HCT116 (cell line): ENCODE data around the gene ZNF845.

Source experiments
- ATF3 ChIP-seq: IDR thresholded peaks from 2 replicates; pipeline ENCODE4 v1.6.1; 2012
- POLR2A ChIP-seq: IDR thresholded peaks from 2 replicates; pipeline ENCODE4 v1.7.0; 2011; ENCODE audit warnings: borderline replicate concordance; ENCODE audit not compliant: insufficient read depth, insufficient read length; ENCODE audit errors: extremely low read depth
- POLR2AphosphoS5 ChIP-seq: IDR thresholded peaks from 2 replicates; pipeline ENCODE4 v1.6.1; 2011; ENCODE audit warnings: mild to moderate bottlenecking, low read depth, low read length, moderate library complexity
- RAD21 ChIP-seq: IDR thresholded peaks from 2 replicates; pipeline ENCODE4 v1.6.1; 2012; ENCODE audit warnings: low read depth, mild to moderate bottlenecking
- SP1 ChIP-seq: IDR thresholded peaks from 2 replicates; pipeline ENCODE4 v1.6.1; 2012; ENCODE audit warnings: low read depth
- TCF7L2 ChIP-seq: IDR thresholded peaks from 2 replicates; pipeline ENCODE4 v1.7.0; 2011; ENCODE audit warnings: borderline replicate concordance, inconsistent platforms; ENCODE audit not compliant: insufficient read depth, insufficient read length; ENCODE audit errors: extremely low read depth
- TF ChIP-seq, protein P1 (sequence below), 3 experiments: fragments of 200-600 bp in 1 of 3; sonication (generic) in 1 of 3; IDR thresholded peaks in 2 of 3; conservative IDR thresholded peaks in 1 of 3; 2 replicates each; pipeline ENCODE4 v1.5.1; 2012 to 2017; ENCODE audit warnings: low read depth in 2 of 3, low read length in 2 of 3, antibody characterized with exemption in 1 of 3, borderline replicate concordance in 1 of 3, control low read depth in 1 of 3, mild to moderate bottlenecking in 1 of 3, mixed read lengths in 1 of 3, mixed run types in 1 of 3, moderate library complexity in 1 of 3; ENCODE audit not compliant: insufficient read depth in 1 of 3
- TF ChIP-seq, protein P2 (sequence below): IDR thresholded peaks from 2 replicates; pipeline ENCODE4 v1.6.1; 2012
- TF ChIP-seq, protein P3 (sequence below): IDR thresholded peaks from 2 replicates; pipeline ENCODE4 v1.6.1; 2011; ENCODE audit warnings: mild to moderate bottlenecking, low read length, moderate library complexity; ENCODE audit not compliant: insufficient replicate concordance; ENCODE audit errors: extremely low read depth

- TF ChIP-seq, protein P1, sequence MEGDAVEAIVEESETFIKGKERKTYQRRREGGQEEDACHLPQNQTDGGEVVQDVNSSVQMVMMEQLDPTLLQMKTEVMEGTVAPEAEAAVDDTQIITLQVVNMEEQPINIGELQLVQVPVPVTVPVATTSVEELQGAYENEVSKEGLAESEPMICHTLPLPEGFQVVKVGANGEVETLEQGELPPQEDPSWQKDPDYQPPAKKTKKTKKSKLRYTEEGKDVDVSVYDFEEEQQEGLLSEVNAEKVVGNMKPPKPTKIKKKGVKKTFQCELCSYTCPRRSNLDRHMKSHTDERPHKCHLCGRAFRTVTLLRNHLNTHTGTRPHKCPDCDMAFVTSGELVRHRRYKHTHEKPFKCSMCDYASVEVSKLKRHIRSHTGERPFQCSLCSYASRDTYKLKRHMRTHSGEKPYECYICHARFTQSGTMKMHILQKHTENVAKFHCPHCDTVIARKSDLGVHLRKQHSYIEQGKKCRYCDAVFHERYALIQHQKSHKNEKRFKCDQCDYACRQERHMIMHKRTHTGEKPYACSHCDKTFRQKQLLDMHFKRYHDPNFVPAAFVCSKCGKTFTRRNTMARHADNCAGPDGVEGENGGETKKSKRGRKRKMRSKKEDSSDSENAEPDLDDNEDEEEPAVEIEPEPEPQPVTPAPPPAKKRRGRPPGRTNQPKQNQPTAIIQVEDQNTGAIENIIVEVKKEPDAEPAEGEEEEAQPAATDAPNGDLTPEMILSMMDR (IDR thresholded peaks at IDR 0.05 in 2 of 3, conservative IDR thresholded peaks at IDR 0.05 in 1 of 3; ENCODE audit: borderline replicate concordance in 1 of 3, insufficient read depth in 1 of 3, low read depth in 2 of 3, low read length in 2 of 3), result no peak
- TF ChIP-seq, protein P2, sequence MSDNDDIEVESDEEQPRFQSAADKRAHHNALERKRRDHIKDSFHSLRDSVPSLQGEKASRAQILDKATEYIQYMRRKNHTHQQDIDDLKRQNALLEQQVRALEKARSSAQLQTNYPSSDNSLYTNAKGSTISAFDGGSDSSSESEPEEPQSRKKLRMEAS, result no peak
- no peak for TF ChIP-seq POLR2A
- no peak for TF ChIP-seq SP1
- no peak for TF ChIP-seq RAD21
- TF ChIP-seq, protein P3, sequence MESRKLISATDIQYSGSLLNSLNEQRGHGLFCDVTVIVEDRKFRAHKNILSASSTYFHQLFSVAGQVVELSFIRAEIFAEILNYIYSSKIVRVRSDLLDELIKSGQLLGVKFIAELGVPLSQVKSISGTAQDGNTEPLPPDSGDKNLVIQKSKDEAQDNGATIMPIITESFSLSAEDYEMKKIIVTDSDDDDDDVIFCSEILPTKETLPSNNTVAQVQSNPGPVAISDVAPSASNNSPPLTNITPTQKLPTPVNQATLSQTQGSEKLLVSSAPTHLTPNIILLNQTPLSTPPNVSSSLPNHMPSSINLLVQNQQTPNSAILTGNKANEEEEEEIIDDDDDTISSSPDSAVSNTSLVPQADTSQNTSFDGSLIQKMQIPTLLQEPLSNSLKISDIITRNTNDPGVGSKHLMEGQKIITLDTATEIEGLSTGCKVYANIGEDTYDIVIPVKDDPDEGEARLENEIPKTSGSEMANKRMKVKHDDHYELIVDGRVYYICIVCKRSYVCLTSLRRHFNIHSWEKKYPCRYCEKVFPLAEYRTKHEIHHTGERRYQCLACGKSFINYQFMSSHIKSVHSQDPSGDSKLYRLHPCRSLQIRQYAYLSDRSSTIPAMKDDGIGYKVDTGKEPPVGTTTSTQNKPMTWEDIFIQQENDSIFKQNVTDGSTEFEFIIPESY, result no peak
- TF ChIP-seq POLR2AphosphoS5, result no peak
- no peak for TF ChIP-seq ATF3
- no peak for TF ChIP-seq TCF7L2
Observed at GRCh38 chr19:53357821-53358581, 24.5 kb downstream of the ZNF845 start.
